Measurements from ENCODE around the gene FAM163B.

The FAM163B gene

DNA sequence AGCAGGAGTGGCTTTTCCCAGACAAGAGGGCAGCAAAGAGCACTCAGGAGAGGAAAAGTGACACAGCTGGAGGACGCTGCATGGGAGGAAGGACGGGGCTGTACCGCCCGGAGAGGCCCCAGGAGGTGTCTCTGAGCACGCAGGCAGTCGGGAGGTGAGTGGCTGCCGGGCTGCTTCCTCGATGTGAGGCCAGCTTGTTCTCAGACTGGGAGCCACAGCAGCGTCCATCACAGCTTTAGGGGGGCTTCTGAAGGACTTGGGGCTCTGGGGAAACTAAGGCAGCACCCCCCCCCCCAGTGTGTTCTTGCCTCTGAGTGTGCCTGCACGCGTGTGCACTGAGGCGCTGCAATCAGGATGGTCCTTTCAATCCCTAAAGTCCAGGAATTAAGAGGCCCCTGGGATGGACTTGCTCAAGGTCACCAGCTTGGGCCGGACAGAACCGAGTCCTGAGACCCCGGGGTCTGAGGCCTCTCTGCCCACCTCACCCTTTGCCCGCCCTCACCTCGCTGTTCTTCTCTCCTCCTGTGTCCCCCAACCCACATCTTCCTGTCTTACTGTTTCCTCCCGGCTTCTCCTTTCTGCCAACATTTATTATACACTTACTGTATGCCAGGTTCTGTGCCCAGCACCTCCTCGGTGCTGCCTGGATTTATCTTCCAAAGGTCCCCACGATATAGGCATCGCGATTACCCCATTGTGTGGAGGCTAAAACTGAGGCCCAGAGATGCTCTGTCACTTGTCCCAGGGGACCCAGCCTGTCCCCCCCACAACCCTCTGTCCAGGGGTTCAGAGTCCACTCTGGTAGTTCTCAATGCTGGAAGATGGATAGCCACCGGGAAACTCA lies 32.9 kb downstream of the FAM163B start:
- ChIA-PET POLR2A (ENCODE audit: low non-redundant PET) (no interaction called here), CTCF (no interaction called here)
- TF ChIP-seq CTCF (conservative IDR thresholded peaks at IDR 0.05; ENCODE audit: low read depth), result no peak
- DNase-seq (ENCODE audit: low spot score), result no peak
- no peak overlapping the region for H3K27ac ChIP-seq

- TF ChIP-seq CTCF (conservative IDR thresholded peaks at IDR 0.05; ENCODE audit: low read depth), result no peak
- POLR2A ChIA-PET (ENCODE audit: low non-redundant PET), result no interaction called here
- DNase-seq (ENCODE audit: low spot score), result no peak
- H3K27ac ChIP-seq, result no peak overlapping the region
- CTCF ChIA-PET, result no interaction called here
Observed at GRCh38 chr9:133575186-133576030, 33.8 kb downstream of the FAM163B start.

GRCh38 chr9:133574771-133575170 lies 34.4 kb downstream of the FAM163B start:
- TF ChIP-seq CTCF (conservative IDR thresholded peaks at IDR 0.05; ENCODE audit: low read depth), result no peak
- POLR2A ChIA-PET (ENCODE audit: low non-redundant PET), result no interaction called here
- H3K27ac ChIP-seq, result no peak overlapping the region
- CTCF ChIA-PET, result no interaction called here
- no peak for DNase-seq (ENCODE audit: low spot score)

DNA sequence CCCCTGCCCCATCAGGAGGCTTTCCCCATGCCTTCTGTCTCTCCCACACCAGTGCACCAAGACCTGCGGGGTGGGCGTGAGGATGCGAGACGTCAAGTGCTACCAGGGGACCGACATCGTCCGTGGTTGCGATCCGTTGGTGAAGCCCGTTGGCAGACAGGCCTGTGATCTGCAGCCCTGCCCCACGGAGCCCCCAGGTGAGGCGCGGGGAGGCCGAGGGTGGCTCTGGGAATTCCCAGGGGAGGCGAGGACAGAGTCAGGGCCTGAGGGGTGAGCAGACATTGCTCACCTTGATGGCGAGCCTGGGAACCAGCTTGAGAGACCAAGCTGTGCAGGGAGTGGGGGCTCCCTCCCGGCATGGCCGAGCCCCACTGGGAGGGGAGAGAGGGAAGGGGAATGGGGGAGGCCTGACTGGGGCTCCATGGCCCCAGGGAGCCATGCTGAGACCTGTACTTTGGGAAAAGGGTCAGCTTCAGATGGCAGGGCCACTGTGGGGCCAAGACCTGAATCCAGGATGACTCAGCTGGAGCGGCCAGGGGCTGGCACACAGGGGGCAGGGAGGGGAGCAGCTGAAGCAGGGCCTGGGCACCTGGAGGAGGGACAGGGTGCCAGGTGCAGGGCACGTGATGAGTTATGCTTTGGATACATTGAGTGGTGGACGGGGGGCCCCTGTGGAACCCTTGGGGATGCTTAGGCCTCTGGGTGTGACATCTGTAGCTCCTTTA lies 35.2 kb downstream of the FAM163B start:
- no peak overlapping the region for H3K27ac ChIP-seq
- CTCF ChIA-PET, result no interaction called here
- no peak for TF ChIP-seq CTCF (conservative IDR thresholded peaks at IDR 0.05; ENCODE audit: low read depth)
- POLR2A ChIA-PET (ENCODE audit: low non-redundant PET), result no interaction called here
- DNase-seq (ENCODE audit: low spot score), result no peak

DNA sequence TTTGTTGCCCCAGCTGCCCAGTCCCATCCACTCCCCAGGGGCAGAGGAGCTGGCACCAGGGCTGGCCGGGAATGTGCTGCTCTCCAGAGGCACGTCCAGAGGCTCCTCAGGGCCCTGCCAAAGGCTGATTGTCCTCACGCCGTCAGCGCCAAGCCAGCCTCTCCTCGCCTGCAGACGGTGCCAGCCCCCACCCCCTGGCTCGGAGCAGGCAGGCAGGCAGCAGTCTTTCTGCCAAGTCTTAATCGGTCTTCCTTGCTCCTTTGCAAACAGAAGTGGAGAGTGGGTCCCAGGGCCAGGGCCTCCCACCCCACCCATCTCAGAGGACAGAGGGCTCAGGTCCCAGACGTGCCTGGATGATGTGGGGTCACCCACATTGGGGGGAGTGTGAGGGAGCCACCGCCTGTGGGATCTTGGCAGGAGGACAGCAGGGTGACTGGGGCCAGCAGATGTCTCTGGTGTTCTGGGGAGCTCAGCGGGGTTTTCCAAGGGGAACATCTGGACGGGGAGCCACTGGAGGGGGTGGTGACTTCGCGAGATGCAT lies 36.3 kb downstream of the FAM163B start:
- no peak for DNase-seq (ENCODE audit: low spot score)
- POLR2A ChIA-PET (ENCODE audit: low non-redundant PET), result interaction anchor here (0.7 kb wide), 1 partner anchor 92 kb away, joined by 3 read pairs; no protein-coding TSS in a partner anchor

More for the DNA sequence above, 36.3 kb downstream of the FAM163B start:
- no peak for TF ChIP-seq CTCF (conservative IDR thresholded peaks at IDR 0.05; ENCODE audit: low read depth)
- H3K27ac ChIP-seq, result 0 out of 2 replicates have a peak overlapping the region, but pooled peaks have one; percentile 2
- CTCF ChIA-PET, result interaction anchor here (0.6 kb wide), 1 partner anchor 511 kb away, joined by 3 read pairs; no protein-coding TSS in a partner anchor

Measured in RWPE1 (cell line).